GM23338 (cell line): Measurements from ENCODE around the gene CACNG8. TPM values are rescaled to one million over a fixed set of nuclear protein-coding genes. Genes with fewer than 3 reads are reported as not detected.

Experiments
- ATAC-seq: fragments of 200-7000 bp; cut with Tn5 transposase; 3 replicates; pipeline ENCODE4 v1.9.1; 2020
- DNase-seq: peaks from one replicate; pipeline ENCODE4 v3.0.0-alpha.2; 2015; ENCODE audit warnings: low spot score
- H2AFZ ChIP-seq: fragments of 200-600 bp; sonication (generic); 2 replicates; pipeline ENCODE4 v1.8.0; 2016; ENCODE audit warnings: antibody characterized with exemption, mild to moderate bottlenecking, moderate library complexity
- H3F3A ChIP-seq: fragments of 200-600 bp; sonication (generic); replicated peaks from 2 replicates; pipeline ENCODE4 v1.8.0; 2017; ENCODE audit warnings: antibody characterized with exemption, mixed run types, low read depth
- H3K27ac ChIP-seq: fragments of 200-600 bp; sonication (generic); 2 replicates; pipeline ENCODE4 v1.6.1; 2016; ENCODE audit warnings: low read depth
- H3K27me3 ChIP-seq: fragments of 200-600 bp; sonication (generic); 2 replicates; pipeline ENCODE4 v1.8.0; 2016; ENCODE audit warnings: mild to moderate bottlenecking, mixed run types, moderate library complexity; ENCODE audit not compliant: insufficient read depth
- H3K36me3 ChIP-seq: fragments of 200-600 bp; sonication (generic); 2 replicates; pipeline ENCODE4 v1.8.0; 2016; ENCODE audit warnings: mild to moderate bottlenecking; ENCODE audit not compliant: insufficient read depth
- H3K4me1 ChIP-seq: fragments of 200-600 bp; sonication (generic); 2 replicates; pipeline ENCODE4 v1.8.0; 2016; ENCODE audit warnings: mild to moderate bottlenecking, moderate library complexity; ENCODE audit not compliant: insufficient read depth
- H3K4me2 ChIP-seq: fragments of 200-600 bp; sonication (generic); 2 replicates; pipeline ENCODE4 v1.7.1; 2017; ENCODE audit warnings: mixed run types
- H3K4me3 ChIP-seq: fragments of 200-600 bp; sonication (generic); 2 replicates; pipeline ENCODE4 v1.6.1; 2016; ENCODE audit warnings: mixed run types
- H3K79me2 ChIP-seq: fragments of 200-600 bp; sonication (generic); replicated peaks from 2 replicates; pipeline ENCODE4 v1.8.0; 2017; ENCODE audit warnings: mild to moderate bottlenecking; ENCODE audit not compliant: insufficient read depth
- H3K9me2 ChIP-seq: fragments of 200-600 bp; sonication (generic); 2 replicates; pipeline ENCODE4 v1.8.0; 2017; ENCODE audit not compliant: insufficient read depth
- H4K20me1 ChIP-seq: fragments of 200-600 bp; sonication (generic); replicated peaks from 2 replicates; pipeline ENCODE4 v1.8.0; 2017; ENCODE audit warnings: mild to moderate bottlenecking; ENCODE audit not compliant: insufficient read depth
- H3K27ac Mint-ChIP-seq: 2 replicates; pipeline ENCODE4 v1.8.0; 2020; ENCODE audit warnings: inconsistent platforms, mild to moderate bottlenecking, moderate library complexity, mixed read lengths
- H3K27me3 Mint-ChIP-seq: 3 replicates; pipeline ENCODE4 v1.8.0; 2022; ENCODE audit warnings: low read depth, mild to moderate bottlenecking, moderate library complexity, mixed read lengths, inconsistent platforms; ENCODE audit not compliant: insufficient read depth, poor library complexity
- H3K36me3 Mint-ChIP-seq: 3 replicates; pipeline ENCODE4 v1.8.0; 2021; ENCODE audit warnings: low read depth, mild to moderate bottlenecking, inconsistent platforms, moderate library complexity, mixed read lengths
- H3K4me1 Mint-ChIP-seq: 3 replicates; pipeline ENCODE4 v1.8.0; 2020; ENCODE audit warnings: mild to moderate bottlenecking, inconsistent platforms, mixed read lengths
- H3K4me3 Mint-ChIP-seq: 3 replicates; pipeline ENCODE4 v1.8.0; 2021; ENCODE audit warnings: moderate library complexity, mild to moderate bottlenecking, inconsistent platforms, mixed read lengths
- H3K9me3 Mint-ChIP-seq: 3 replicates; pipeline ENCODE4 v1.8.0; 2020; ENCODE audit warnings: moderate library complexity, mild to moderate bottlenecking, inconsistent platforms, mixed read lengths
- CREB1 ChIP-seq: fragments of 250-450 bp; sonication (Bioruptor Pico); IDR thresholded peaks from 2 replicates; pipeline ENCODE4 v1.5.0; 2020; ENCODE audit warnings: low read depth, mild to moderate bottlenecking, moderate library complexity
- CTCF ChIP-seq, 2 experiments: fragments of 200-600 bp in 1 of 2; sonication (generic) in 1 of 2; conservative IDR thresholded peaks; 2 replicates each; pipeline versions ENCODE4 v1.5.1 to v1.6.1; 2016 to 2017; ENCODE audit warnings: antibody characterized with exemption in 2 of 2, low read depth in 2 of 2, mild to moderate bottlenecking in 2 of 2, moderate library complexity in 1 of 2
- ETS1 ChIP-seq: IDR thresholded peaks from 2 replicates; pipeline ENCODE4 v1.6.1; 2016; ENCODE audit warnings: antibody characterized with exemption
- EZH2 ChIP-seq: fragments of 200-600 bp; sonication (generic); IDR thresholded peaks from one replicate; pipeline ENCODE4 v1.8.0; 2017; ENCODE audit warnings: antibody characterized with exemption, mild to moderate bottlenecking, low read depth; ENCODE audit not compliant: unreplicated experiment
- EZH2phosphoT487 ChIP-seq: fragments of 200-600 bp; sonication (generic); IDR thresholded peaks from one replicate; pipeline ENCODE4 v1.8.1; 2018; ENCODE audit warnings: antibody characterized with exemption; ENCODE audit not compliant: unreplicated experiment
- JUNB ChIP-seq: IDR thresholded peaks from one replicate; pipeline ENCODE4 v1.6.1; 2016; ENCODE audit warnings: antibody characterized with exemption; ENCODE audit not compliant: unreplicated experiment
- NANOG ChIP-seq: IDR thresholded peaks from 2 replicates; pipeline ENCODE4 v1.6.1; 2016; ENCODE audit warnings: antibody characterized with exemption, borderline replicate concordance
- POLR2AphosphoS5 ChIP-seq: IDR thresholded peaks from 2 replicates; pipeline ENCODE4 v1.6.1; 2016; ENCODE audit warnings: antibody characterized with exemption, low read depth
- STAT1 ChIP-seq: IDR thresholded peaks from one replicate; pipeline ENCODE4 v1.6.1; 2016; ENCODE audit warnings: antibody characterized with exemption; ENCODE audit not compliant: unreplicated experiment
- ZNF114 ChIP-seq: fragments of 250-450 bp; sonication (Bioruptor Pico); IDR thresholded peaks from 2 replicates; pipeline ENCODE4 v1.5.0; 2020; ENCODE audit warnings: mild to moderate bottlenecking, moderate library complexity
- ZNF331 ChIP-seq: fragments of 250-450 bp; sonication (Bioruptor Pico); IDR thresholded peaks from 2 replicates; pipeline ENCODE4 v1.5.0; 2020; ENCODE audit warnings: low read depth, mild to moderate bottlenecking, moderate library complexity
- ZNF462 ChIP-seq: fragments of 250-450 bp; sonication (Bioruptor Pico); IDR thresholded peaks from 2 replicates; pipeline ENCODE4 v1.5.0; 2020; ENCODE audit warnings: mild to moderate bottlenecking, moderate library complexity
- polyA plus RNA-seq: library from polyadenylated mRNA; unstranded; fragments of >200 nt; fragmentation: Nextera tagmentation; extraction: Ambion mirVana; gene quantifications from 2 replicates; pipeline ENCODE4 v1.2.1, GENCODE V29; 2016
- total RNA-seq: library from RNA; depleted of rRNA; stranded (reverse); fragments of >200 nt; shearing (Covaris generic); gene quantifications from 2 replicates; pipeline ENCODE4 v1.2.3, GENCODE V29; 2014

The CACNG8 gene
- total and polyA plus RNA-seq, 2 experiments from 2014 or later: 2.2 to 3.9 TPM

GRCh38 chr19:54009440-54009839, 46.7 kb downstream of the CACNG8 start (continued):
- TF ChIP-seq EZH2phosphoT487 (no peak), NANOG (no peak), JUNB (no peak), ZNF331 (CRISPR knock-in tag) (no peak), ETS1 (no peak), STAT1 (no peak)

- H3K79me2 ChIP-seq: no peaks in the 10 kb centered on the region
- DNase-seq: no peak
- H3K36me3 ChIP-seq: no peaks in the 10 kb centered on the region
- peaks cover 13% of the 10 kb centered on the region; the same call in 1 of the 2 replicates for H3F3A ChIP-seq
- H3K4me1 ChIP-seq: peaks cover 12% of the 10 kb centered on the region
- H4K20me1 ChIP-seq: no peaks in the 10 kb centered on the region
- Mint-ChIP-seq H3K9me3 (no peaks in the 10 kb centered on the region; the same call in 2 of the 3 replicates), H3K27ac (no peak overlapping the region), H3K27me3 (peaks cover 11% of the 10 kb centered on the region), H3K4me1 (peaks cover 24% of the 10 kb centered on the region), H3K36me3 (no peaks in the 10 kb centered on the region), H3K4me3 (no peak overlapping the region)
- no peak overlapping the region for H3K27ac ChIP-seq
- H3K27me3 ChIP-seq: no peaks in the 10 kb centered on the region; the same call in 1 of the 2 replicates
- H2AFZ ChIP-seq: no peak overlapping the region
- no peak for ATAC-seq
- H3K9me2 ChIP-seq: no peaks in the 10 kb centered on the region
- H3K4me2 ChIP-seq: no peak overlapping the region
- H3K4me3 ChIP-seq: no peak overlapping the region
- TF ChIP-seq CTCF (conservative IDR thresholded peaks at IDR 0.05; ENCODE audit: low read depth in 2 of 2) (no peak), EZH2 (no peak), STAT1 (no peak), POLR2AphosphoS5 (no peak), CREB1 (CRISPR knock-in tag) (no peak), NANOG (no peak), EZH2phosphoT487 (no peak), ZNF331 (CRISPR knock-in tag) (no peak), ZNF114 (no peak), JUNB (no peak), ETS1 (no peak), ZNF462 (no peak)
These were observed 47.7 kb downstream of the CACNG8 start for GRCh38 chr19:54010474-54010873.
